Measurements from ENCODE around the gene TOMM40L.

DNA sequence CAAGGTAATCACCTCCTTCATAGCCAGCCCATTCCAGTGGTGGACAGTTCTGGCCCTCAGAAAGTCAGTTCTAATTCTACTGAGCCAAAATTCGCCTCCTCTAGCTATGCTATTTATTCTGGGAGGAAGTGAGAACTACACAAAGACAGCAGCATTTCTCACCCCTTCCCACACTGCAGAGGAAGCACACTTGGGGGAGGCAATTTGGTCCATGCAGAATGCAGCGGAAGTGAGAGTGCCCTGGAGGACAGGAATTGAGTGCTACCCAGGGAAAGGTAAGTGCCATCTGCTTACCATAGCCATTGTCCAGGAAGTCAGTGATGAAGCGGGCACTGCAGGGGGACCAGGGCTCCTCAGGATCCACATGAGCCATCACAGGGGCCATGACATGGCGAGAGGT, 30.7 kb upstream of the TOMM40L start:
- TF ChIP-seq EZH2 (IDR thresholded peaks at IDR 0.05; ENCODE audit: low read length, missing control alignments): no peak
- no peak for TF ChIP-seq CTCF (conservative IDR thresholded peaks at IDR 0.05 in 1 of 2, IDR thresholded peaks at IDR 0.05 in 1 of 2; ENCODE audit: low read depth in 1 of 2, low read length in 2 of 2)
